Measurements from ENCODE around the gene RGMB. TPM values are rescaled to one million over a fixed set of nuclear protein-coding genes. Genes with fewer than 3 reads are reported as not detected.

RGMB gene
- total and polyA plus RNA-seq, 2 donors from 2014 or later: 4.0 to 12.2 TPM

DNA sequence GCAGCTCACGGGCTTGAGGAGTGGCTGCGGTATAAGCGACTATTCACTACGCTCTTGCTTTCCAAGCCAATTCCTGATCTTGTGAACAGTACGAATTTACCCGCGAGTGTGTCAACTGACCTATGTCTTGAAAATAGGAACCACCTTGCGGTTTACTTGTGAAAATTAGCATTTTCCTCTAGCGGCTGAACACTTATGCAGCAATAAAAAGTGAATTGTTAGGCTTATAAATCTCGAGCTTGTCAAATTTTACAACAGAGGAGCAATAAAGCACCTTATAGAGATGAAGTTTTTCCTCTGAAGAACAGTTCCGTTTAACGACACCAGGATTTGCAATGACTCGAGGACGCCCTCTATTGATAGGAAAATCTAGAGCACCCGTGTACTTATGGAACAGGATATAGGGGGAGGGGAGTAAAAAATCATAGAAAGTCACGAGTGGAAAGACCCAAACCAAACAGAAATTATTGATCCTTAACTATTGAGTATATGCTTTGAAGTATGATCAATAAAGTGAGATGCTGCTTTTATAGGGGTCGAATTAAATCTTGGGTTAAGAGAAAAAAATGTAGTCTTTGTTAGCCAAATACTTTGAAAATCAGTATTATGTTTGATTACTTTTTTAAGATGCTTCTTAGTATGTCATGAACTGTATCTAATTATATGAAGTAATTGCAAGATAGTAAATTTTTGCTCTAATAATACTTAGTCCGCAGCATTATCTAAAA, 1.9 kb upstream of the RGMB start:
- peak overlapping the region; percentile 77 to 95 (median 90) for H3K4me3 ChIP-seq (ENCODE audit: low read length in 3 of 3)
- TF ChIP-seq, protein P1, sequence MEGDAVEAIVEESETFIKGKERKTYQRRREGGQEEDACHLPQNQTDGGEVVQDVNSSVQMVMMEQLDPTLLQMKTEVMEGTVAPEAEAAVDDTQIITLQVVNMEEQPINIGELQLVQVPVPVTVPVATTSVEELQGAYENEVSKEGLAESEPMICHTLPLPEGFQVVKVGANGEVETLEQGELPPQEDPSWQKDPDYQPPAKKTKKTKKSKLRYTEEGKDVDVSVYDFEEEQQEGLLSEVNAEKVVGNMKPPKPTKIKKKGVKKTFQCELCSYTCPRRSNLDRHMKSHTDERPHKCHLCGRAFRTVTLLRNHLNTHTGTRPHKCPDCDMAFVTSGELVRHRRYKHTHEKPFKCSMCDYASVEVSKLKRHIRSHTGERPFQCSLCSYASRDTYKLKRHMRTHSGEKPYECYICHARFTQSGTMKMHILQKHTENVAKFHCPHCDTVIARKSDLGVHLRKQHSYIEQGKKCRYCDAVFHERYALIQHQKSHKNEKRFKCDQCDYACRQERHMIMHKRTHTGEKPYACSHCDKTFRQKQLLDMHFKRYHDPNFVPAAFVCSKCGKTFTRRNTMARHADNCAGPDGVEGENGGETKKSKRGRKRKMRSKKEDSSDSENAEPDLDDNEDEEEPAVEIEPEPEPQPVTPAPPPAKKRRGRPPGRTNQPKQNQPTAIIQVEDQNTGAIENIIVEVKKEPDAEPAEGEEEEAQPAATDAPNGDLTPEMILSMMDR (IDR thresholded peaks at IDR 0.05; ENCODE audit: borderline replicate concordance, extremely low read depth, insufficient read depth): peak; percentile 71
- intact Hi-C loops (cut with DNase I): no loop called here
- no peaks in the 10 kb centered on the region for H3K27me3 ChIP-seq (ENCODE audit: control insufficient read depth, insufficient read depth, low read length)
- peak overlapping the region in 1 of 2 donors; percentile 65 for H3K27ac ChIP-seq (ENCODE audit: low read depth in 2 of 2, low read length in 2 of 2)
- H3K36me3 ChIP-seq (ENCODE audit: control insufficient read depth in 2 of 3, insufficient read depth in 3 of 3, low read length in 3 of 3): no peaks in the 10 kb centered on the region
- peak in 4 of 5 donors; percentile 76 to 97 (median 87) for DNase-seq
- H3K9ac ChIP-seq (ENCODE audit: low read length in 3 of 3): peak overlapping the region; percentile 67 to 87 (median 85)
- peak; percentile 58 for FAIRE-seq
- H3K4me1 ChIP-seq (ENCODE audit: control insufficient read depth in 2 of 3, insufficient read depth in 2 of 3, low read depth in 1 of 3, low read length in 3 of 3): peaks cover 5 to 21% (median 16%) of the 10 kb centered on the region in 3 donors
- no peaks in the 10 kb centered on the region for H3K9me3 ChIP-seq (ENCODE audit: control insufficient read depth in 2 of 3, insufficient read depth in 1 of 3, low read length in 3 of 3)

- FAIRE-seq: no peak
- peaks cover 5 to 21% (median 16%) of the 10 kb centered on the region in 3 donors for H3K4me1 ChIP-seq (ENCODE audit: control insufficient read depth in 2 of 3, insufficient read depth in 2 of 3, low read depth in 1 of 3, low read length in 3 of 3)
Observed at GRCh38 chr5:98772415-98773213, 849 bp upstream of the RGMB start.

GRCh38 chr5:98773214-98773463, 324 bp upstream of the RGMB start:
- Histone ChIP-seq H3K27me3 (ENCODE audit: control insufficient read depth, insufficient read depth, low read length) (no peaks in the 10 kb centered on the region), H3K4me1 (ENCODE audit: control insufficient read depth in 2 of 3, insufficient read depth in 2 of 3, low read depth in 1 of 3, low read length in 3 of 3) (peaks cover 5 to 20% (median 16%) of the 10 kb centered on the region in 3 donors), H3K27ac (ENCODE audit: low read depth in 2 of 2, low read length in 2 of 2) (peak overlapping the region; percentile 89 to 94), H3K36me3 (ENCODE audit: control insufficient read depth in 2 of 3, insufficient read depth in 3 of 3, low read length in 3 of 3) (no peaks in the 10 kb centered on the region), H3K9ac (ENCODE audit: low read length in 3 of 3) (peak overlapping the region; percentile 37 to 66 (median 48)), H3K4me3 (ENCODE audit: low read length in 3 of 3) (peak overlapping the region; percentile 65 to 77 (median 73)), H3K9me3 (ENCODE audit: control insufficient read depth in 2 of 3, insufficient read depth in 1 of 3, low read length in 3 of 3) (no peaks in the 10 kb centered on the region)
- no peak for DNase-seq
- intact Hi-C loops (cut with DNase I): no loop called here
- TF ChIP-seq, protein P1 (IDR thresholded peaks at IDR 0.05; ENCODE audit: borderline replicate concordance, extremely low read depth, insufficient read depth): no peak
- FAIRE-seq: no peak

More at GRCh38 chr5:98772415-98773213, 849 bp upstream of the RGMB start:
- peak overlapping the region; percentile 89 to 94 for H3K27ac ChIP-seq (ENCODE audit: low read depth in 2 of 2, low read length in 2 of 2)
- H3K9me3 ChIP-seq (ENCODE audit: control insufficient read depth in 2 of 3, insufficient read depth in 1 of 3, low read length in 3 of 3): no peaks in the 10 kb centered on the region
- H3K27me3 ChIP-seq (ENCODE audit: control insufficient read depth, insufficient read depth, low read length): no peaks in the 10 kb centered on the region
- TF ChIP-seq, protein P1 (IDR thresholded peaks at IDR 0.05; ENCODE audit: borderline replicate concordance, extremely low read depth, insufficient read depth): no peak
- DNase-seq: peak in 4 of 5 donors; percentile 81 to 90 (median 88)
- intact Hi-C loops (cut with DNase I): no loop called here
- H3K9ac ChIP-seq (ENCODE audit: low read length in 3 of 3): peak overlapping the region; percentile 37 to 66 (median 48)
- no peaks in the 10 kb centered on the region for H3K36me3 ChIP-seq (ENCODE audit: control insufficient read depth in 2 of 3, insufficient read depth in 3 of 3, low read length in 3 of 3)
- peak overlapping the region; percentile 65 to 77 (median 73) for H3K4me3 ChIP-seq (ENCODE audit: low read length in 3 of 3)

Data from kidney (tissue), 14 donors.